Thyroid gland (tissue), 4 donors: ENCODE measurements around the gene LRP1. TPM values are rescaled to one million over a fixed set of nuclear protein-coding genes. Genes with fewer than 3 reads are reported as not detected.

Source experiments
- DNase-seq, 2 donors: peaks; one replicate each; pipeline ENCODE4 v3.0.0-alpha.2; 2019
- H3K27ac ChIP-seq, 3 donors: fragments of 200-600 bp; sonication (generic); 1 replicate in 2 of 3; 2 replicates in 1 of 3; pipeline ENCODE4 v1.5.1; 2016 to 2019; ENCODE audit warnings: mild to moderate bottlenecking in 1 of 3, moderate library complexity in 1 of 3
- H3K27me3 ChIP-seq: fragments of 200-600 bp; sonication (generic); one replicate; pipeline ENCODE4 v1.5.1; 2019
- H3K36me3 ChIP-seq, 2 donors: fragments of 200-600 bp; sonication (generic); one replicate each; pipeline ENCODE4 v1.5.1; 2016 to 2019
- H3K4me1 ChIP-seq, 2 donors: fragments of 200-600 bp; sonication (generic); one replicate each; pipeline ENCODE4 v1.5.1; 2017 to 2019
- H3K4me3 ChIP-seq, 3 donors: fragments of 200-600 bp; sonication (generic); replicated peaks in 1 of 3; 1 replicate in 2 of 3; 2 replicates in 1 of 3; pipeline ENCODE4 v1.5.1; 2016; ENCODE audit warnings: mild to moderate bottlenecking in 1 of 3
- H3K9me3 ChIP-seq: fragments of 200-600 bp; sonication (generic); one replicate; pipeline ENCODE4 v1.5.1; 2017
- POLR2A ChIP-seq, 2 donors: fragments of 450-650 bp; IDR thresholded peaks; one replicate each; pipeline ENCODE4 v1.6.1; 2017; ENCODE audit warnings: antibody characterized with exemption in 2 of 2, mild to moderate bottlenecking in 2 of 2, moderate library complexity in 1 of 2
- WGBS, 2 donors: methylation state at CpG; one replicate each; pipeline ENCODE4 v1.1.5; 2017; 5-methylcytosine and 5-hydroxymethylcytosine counted together
- intact Hi-C: fragments of 100-400 bp; cut with DNase I; formaldehyde crosslinking; loops from one replicate; pipeline ENCODE4 v1.15.1; 2023
- total RNA-seq, 4 donors: library from RNA; depleted of rRNA; stranded (reverse); fragments of >200 nt; gene quantifications; one replicate each; pipeline ENCODE4 v1.2.3, GENCODE V29; 2016
- TF ChIP-seq, protein P1 (sequence below), 6 experiments: fragments of 200-600 bp in 3 of 6; fragments of 450-650 bp in 3 of 6; sonication (generic) in 3 of 6; IDR thresholded peaks; one replicate each; pipeline ENCODE4 v1.5.1; 2016 to 2019; ENCODE audit warnings: antibody characterized with exemption in 6 of 6, mild to moderate bottlenecking in 2 of 6, inconsistent platforms in 1 of 6, moderate library complexity in 1 of 6

LRP1 gene
- total RNA-seq, 4 donors from 2014 or later = 98.5 to 161 (median 118) TPM

DNA sequence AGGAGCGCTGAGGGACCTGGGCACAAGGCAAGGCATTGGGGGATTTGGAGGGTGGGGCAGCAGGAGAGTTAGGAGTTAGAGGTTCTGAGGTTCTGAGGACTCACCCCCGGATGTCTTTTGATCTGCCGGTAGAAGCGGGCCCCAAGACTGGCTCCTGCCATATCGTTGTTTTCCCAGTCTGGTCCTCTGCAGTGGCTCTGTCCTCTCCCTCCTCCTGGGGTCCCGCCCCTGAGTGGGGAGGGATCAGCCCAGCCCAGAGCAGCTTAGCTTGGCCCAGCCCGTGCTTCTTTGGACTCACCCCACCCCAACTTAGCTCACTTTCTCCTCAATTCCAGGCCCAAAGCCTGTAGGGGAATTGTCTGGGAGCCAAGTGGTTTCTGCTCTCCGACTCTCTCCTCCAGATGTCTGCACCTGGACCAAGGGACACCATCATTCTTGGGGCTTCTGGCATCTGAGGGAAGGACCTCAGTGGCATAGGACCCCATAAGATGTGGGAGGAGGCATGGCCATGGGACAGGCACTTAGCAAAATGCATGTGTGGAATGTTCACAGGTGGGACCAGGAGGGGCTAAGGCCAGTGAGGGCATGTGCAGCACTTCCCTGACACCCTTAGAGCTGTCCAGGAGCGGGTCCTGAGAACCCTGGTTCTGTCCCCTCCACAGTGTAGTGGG lies 108.8 kb downstream of the LRP1 start:
- intact Hi-C loops = no loop called here
- Histone ChIP-seq H3K4me3 (no peak overlapping the region), H3K27me3 (peaks cover 22% of the 10 kb centered on the region), H3K27ac (no peak overlapping the region), H3K9me3 (no peaks in the 10 kb centered on the region), H3K4me1 (peaks cover 14 to 41% of the 10 kb centered on the region in 2 donors), H3K36me3 (peaks cover 23 to 25% of the 10 kb centered on the region in 2 donors)
- WGBS, 2 donors = 19 to 28% methylated on average over 8 of the region's 9 CpGs
- DNase-seq = no peak
- no peak for TF ChIP-seq POLR2A (IDR thresholded peaks at IDR 0.05)
- TF ChIP-seq, protein P1, sequence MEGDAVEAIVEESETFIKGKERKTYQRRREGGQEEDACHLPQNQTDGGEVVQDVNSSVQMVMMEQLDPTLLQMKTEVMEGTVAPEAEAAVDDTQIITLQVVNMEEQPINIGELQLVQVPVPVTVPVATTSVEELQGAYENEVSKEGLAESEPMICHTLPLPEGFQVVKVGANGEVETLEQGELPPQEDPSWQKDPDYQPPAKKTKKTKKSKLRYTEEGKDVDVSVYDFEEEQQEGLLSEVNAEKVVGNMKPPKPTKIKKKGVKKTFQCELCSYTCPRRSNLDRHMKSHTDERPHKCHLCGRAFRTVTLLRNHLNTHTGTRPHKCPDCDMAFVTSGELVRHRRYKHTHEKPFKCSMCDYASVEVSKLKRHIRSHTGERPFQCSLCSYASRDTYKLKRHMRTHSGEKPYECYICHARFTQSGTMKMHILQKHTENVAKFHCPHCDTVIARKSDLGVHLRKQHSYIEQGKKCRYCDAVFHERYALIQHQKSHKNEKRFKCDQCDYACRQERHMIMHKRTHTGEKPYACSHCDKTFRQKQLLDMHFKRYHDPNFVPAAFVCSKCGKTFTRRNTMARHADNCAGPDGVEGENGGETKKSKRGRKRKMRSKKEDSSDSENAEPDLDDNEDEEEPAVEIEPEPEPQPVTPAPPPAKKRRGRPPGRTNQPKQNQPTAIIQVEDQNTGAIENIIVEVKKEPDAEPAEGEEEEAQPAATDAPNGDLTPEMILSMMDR (IDR thresholded peaks at IDR 0.05) = no peak

DNA sequence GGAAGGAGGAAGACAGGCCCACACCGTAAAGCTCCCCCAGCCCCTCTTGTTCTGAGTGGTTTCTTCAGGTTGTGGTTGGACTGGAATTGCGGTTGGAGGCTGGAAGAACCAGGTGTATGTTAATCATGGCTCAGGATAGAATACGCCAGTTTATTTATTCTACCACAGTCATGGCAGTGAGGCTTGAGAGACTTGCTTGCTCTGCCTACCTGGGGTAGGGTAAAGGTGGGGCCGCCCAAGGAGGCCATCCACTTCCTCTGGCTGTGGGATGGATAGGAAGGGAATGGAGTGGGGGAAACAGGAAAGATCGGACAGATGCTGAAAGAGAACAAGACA lies 109.3 kb downstream of the LRP1 start:
- TF ChIP-seq POLR2A (IDR thresholded peaks at IDR 0.05) = no peak
- TF ChIP-seq, protein P1 (IDR thresholded peaks at IDR 0.05) = no peak
- H3K27ac ChIP-seq = no peak overlapping the region
- DNase-seq = no peak
- peaks cover 18 to 20% of the 10 kb centered on the region in 2 donors for H3K36me3 ChIP-seq
- no peak overlapping the region for H3K4me3 ChIP-seq
- H3K9me3 ChIP-seq = no peaks in the 10 kb centered on the region
- intact Hi-C loops = no loop called here
- peaks cover 16 to 46% of the 10 kb centered on the region in 2 donors for H3K4me1 ChIP-seq
- WGBS, 2 donors = 32 to 45% methylated on average over 5 of the region's 5 CpGs
- peaks cover 26% of the 10 kb centered on the region for H3K27me3 ChIP-seq

DNA sequence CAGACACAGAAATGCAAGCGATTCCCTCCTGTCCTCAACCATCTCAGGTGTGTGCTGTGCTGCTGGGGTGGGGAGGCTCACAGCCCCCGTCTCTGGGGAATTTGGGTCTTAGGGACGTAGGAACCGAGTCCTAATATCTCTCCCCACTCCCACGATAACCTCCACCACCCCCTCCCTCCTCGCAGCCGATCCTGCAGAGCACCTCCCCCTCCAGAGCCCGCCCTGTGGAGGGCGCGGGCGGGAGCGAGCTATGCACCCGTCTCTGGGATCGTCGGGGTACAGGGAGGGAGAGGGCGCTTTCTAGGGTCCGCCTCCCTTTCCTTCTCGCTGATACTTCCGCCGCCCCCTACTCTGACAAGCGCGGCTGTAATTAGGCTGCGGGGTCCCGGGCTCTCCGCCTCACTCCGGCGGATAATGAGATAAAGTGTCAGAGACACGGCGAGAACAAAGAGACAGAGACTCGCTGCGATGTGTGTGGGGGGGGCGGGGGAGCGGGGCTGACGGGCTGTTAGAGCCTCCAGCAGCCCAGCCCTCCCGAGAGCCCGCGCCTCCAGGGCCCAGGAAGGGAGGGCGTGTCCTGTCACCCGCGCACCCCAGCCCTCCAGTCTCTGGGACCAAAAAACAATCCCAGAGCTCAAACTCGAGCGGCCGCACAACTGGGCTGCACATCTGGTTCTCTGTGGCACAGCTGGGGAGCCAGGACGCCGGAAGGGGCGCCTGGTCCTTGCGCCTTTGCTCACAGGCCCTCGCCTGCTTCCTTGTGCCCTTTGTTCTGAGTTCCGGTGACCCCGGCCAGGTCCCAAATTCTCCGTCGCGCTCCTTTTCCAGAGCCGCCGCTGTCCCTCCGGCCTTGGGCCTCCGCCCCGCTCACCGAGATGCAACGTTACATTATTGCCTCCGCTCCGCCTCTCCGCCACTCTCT lies 109.9 kb downstream of the LRP1 start:
- no peak for DNase-seq
- WGBS, 2 donors = 5% methylated on average over 41 to 51 of the region's 63 CpGs
- Histone ChIP-seq H3K4me1 (peaks cover 23 to 52% of the 10 kb centered on the region in 2 donors), H3K9me3 (no peaks in the 10 kb centered on the region), H3K4me3 (peak overlapping the region in 1 of 3 donors; percentile 25), H3K27ac (no peak overlapping the region), H3K36me3 (peaks cover 11 to 14% of the 10 kb centered on the region in 2 donors), H3K27me3 (peaks cover 30% of the 10 kb centered on the region)
- intact Hi-C loops = no loop called here
- TF ChIP-seq, protein P1 (IDR thresholded peaks at IDR 0.05) = no peak
- TF ChIP-seq POLR2A (IDR thresholded peaks at IDR 0.05) = no peak

DNA sequence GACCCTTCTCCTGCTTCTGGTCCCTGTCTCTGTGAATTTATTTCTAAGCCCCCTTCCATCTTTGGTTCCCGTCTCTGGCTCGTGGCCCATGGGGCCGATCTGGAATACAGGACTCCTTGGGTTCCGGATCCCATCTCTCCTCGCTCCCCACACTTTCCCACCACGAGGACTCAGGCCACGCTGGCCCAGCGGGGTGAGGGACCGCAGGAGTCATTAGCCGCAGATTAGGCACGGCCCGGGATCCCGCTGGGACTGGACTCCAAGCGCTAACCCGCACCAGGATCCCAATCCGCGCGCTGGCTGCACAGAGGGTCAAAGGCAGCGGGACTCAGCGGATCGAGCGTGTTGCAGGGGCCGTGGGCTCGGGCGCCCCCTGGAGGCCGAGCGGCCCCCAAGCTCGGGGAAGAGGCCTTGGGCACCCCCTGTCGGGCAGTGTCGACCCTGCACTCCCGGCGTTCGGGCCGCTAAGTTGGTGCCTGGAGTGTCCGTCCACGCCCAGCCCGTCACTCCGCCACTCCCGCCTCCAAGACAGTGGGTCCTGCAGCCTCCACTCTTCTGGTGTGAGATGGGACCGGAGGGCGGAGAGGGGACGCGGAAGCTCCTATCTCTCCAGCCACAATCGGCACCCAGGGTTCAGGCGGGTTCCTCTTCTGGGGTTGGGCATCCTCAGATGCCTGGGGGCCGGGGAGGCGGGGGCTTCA lies 110.7 kb downstream of the LRP1 start:
- Histone ChIP-seq H3K27ac (no peak overlapping the region), H3K4me1 (peaks cover 30 to 60% of the 10 kb centered on the region in 2 donors), H3K36me3 (peaks cover 3 to 6% of the 10 kb centered on the region in 2 donors), H3K27me3 (peaks cover 32% of the 10 kb centered on the region), H3K4me3 (peak overlapping the region in 1 of 3 donors; percentile 25), H3K9me3 (no peaks in the 10 kb centered on the region)
- DNase-seq = peak; percentile 76 to 79
- TF ChIP-seq, protein P1 (IDR thresholded peaks at IDR 0.05) = peak; percentile 97 to 100 (median 100)
- TF ChIP-seq POLR2A (IDR thresholded peaks at IDR 0.05) = no peak
- intact Hi-C loops = no loop called here
- 4 to 7% methylated on average over 21 to 28 of the region's 47 CpGs for WGBS, 2 donors
